AG08396 (cell line): ENCODE results near the gene OSBP.
"Not testable (repeated sequence)": the region's sequence is repeated elsewhere in the genome, so short reads cannot be mapped to it uniquely, and the experiment has no call there.

Source experiments
- DNase-seq: peaks from one replicate; pipeline ENCODE4 v3.0.0; 2012; ENCODE audit warnings: low spot score, mixed read lengths

OSBP gene, protein sequence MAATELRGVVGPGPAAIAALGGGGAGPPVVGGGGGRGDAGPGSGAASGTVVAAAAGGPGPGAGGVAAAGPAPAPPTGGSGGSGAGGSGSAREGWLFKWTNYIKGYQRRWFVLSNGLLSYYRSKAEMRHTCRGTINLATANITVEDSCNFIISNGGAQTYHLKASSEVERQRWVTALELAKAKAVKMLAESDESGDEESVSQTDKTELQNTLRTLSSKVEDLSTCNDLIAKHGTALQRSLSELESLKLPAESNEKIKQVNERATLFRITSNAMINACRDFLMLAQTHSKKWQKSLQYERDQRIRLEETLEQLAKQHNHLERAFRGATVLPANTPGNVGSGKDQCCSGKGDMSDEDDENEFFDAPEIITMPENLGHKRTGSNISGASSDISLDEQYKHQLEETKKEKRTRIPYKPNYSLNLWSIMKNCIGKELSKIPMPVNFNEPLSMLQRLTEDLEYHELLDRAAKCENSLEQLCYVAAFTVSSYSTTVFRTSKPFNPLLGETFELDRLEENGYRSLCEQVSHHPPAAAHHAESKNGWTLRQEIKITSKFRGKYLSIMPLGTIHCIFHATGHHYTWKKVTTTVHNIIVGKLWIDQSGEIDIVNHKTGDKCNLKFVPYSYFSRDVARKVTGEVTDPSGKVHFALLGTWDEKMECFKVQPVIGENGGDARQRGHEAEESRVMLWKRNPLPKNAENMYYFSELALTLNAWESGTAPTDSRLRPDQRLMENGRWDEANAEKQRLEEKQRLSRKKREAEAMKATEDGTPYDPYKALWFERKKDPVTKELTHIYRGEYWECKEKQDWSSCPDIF

DNA sequence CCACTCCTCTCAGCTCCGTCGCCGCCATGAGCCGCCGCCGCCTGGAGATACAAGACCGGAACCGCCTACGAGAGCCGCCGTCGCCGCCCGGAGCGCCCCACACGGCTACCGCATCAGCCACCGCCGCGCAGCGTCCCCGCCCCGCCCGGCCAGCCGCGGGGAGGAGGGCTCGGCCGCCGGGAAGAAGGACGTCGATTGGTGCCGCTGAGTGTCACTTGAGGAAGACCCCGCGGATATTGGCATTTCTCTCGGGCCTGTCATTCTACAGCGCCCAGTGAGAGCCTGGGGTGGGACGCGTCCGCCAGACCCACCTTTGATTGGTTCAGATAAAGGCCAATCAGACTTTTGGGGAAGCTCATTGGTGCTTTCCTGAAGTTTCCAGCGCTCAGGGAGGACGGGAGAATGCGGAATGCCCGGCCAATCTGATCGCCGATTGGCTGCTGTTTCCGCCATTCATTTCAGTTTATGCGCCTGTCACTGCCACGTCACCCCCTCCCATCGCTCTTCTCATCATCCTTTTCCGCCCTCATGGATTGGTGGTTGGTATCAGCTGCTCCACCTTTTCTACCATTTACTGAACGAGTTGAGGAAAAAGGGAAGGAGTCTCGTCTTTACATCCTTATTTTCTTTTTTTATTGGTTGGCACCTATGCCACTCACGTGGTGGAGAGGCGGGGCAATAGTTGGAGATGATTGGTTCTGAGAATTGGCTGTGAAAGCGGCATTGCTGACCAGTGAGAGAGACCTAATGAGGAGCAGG, at the start of gene OSBP:
TSS of gene OSBP (minus strand) at position 138 of the 759 bp plus-strand sequence. CDS start at position 28, 110 bp downstream.
- DNase-seq = peak; percentile 99

DNA sequence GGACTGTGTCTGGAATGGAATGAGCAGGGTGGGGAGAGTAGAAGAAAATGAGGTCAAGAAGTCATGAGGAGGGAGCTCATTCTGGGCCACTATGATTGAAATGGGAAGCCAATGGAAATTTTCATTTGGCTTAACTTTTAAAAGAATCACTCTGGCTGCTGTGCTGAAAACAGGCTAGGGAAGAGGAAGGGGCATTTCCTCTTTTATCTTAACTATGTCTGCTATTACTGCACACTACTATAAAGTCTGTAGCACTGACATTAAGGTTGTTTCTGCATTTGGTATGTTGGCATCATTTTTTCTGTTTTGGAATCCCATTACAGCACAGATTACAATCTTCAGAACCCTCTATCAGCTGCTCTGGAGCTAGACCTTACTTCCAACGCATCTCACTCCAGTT, 45.0 kb upstream of the OSBP start:
- DNase-seq = no peak

DNA sequence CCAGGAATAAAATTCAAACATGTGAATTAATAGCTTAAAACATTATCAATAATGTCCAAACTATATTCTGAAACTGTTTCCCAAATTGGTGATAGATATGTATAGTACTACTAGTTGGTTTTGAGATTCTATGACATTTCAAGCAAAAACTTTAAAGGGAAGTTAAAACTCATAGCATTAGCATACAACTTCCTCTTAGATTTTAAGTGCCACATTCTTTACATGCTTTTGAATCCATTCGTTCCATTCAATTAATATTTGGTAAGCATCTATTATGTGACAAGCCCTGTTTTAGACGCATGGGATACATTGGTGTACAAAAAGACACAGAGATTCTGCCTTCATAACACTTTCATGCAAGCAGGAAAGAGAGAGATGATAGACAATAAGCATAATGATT, 44.4 kb upstream of the OSBP start:
- DNase-seq = no peak

DNA sequence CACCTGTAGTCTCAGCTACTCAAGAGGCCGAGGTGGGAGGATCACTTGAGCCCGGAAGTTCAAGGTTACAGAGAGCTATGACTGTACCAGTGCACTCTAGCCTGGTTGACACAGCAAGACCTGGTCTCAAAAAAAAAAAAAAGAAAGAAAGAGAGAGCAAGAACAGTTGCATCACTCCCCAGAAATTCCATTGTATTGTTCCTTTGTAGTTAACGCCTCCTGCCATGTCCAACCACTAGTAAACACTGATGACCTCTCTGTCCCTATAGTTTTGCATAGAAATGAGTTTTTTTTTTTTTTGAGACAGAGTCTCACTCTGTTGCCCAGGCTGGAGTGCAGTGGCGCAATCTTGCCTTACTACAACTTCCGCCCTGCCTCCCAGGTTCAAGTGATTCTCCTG, 42.5 kb upstream of the OSBP start:
- DNase-seq = no peak

DNA sequence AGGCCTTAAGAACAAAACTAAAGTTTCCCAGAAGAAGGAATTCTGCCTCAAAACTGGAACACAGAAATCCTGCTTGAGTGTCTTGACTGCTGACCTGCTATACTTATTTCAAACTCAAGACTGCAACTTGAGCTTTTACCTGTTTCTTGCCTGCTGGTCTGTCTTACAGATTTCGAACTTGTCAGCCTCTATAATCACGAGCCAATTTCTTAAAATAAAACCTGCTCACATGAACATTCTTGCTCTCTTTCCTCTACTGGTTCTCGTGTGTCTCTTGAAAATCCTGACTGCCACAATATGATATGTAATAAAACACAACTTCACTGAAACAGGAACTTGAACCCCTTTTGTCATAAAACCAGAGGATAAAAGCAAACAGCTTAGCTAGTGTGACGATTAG, 39.3 kb upstream of the OSBP start:
- DNase-seq = no peak

DNA sequence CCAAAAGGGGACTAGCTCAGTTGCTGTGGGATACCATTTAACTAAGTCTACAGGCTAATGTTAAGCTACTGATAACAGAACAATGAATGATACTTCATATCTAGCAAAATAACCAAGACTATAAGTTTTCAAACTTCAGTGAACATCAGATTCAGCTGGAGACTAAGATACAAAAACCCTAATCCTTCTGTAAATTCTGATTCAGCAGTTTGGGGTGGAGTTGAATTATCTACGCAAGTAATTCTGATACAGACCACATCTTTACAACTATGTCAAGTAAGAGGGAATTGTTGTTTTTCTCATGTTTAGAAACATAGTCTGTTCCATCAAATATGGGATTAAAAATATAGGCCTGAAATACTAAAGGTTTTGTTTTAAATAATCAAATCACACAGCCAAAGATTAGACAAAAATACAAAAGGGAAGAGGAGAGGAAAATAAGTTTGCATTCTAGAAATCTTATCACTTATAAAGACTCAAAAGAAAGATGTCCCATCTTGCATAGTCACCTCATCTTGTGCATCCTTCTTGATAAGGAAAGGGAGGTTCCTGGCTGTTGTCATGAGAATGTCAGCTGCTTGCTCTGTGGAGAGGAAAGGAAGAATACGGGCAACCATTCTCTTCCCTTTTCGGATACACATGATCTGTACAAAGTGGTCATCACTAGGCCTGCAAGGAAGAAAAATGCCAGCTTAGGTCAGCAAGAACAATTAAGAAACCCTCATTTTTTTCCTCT, 31.8 kb upstream of the OSBP start:
- no peak for DNase-seq

DNA sequence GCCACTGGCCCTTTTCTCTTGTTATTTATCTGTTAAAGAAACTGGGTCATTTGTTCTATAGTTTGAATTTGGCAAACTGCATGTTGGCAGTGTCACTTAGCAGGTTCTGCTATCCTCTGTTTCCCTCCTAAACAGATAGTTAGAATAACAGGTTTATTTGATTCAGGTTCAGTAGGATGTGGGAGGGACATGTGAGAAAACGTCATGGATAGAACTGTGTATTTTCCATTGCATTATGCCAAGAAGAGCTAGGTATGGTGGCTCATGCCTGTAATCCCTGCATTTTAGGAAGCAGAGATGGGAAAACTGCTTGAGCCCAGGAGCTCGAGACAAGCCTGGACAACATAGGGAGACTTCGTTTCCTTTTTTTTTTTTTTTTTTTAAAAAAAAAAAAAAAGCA, 29.0 kb upstream of the OSBP start:
- DNase-seq = no peak

DNA sequence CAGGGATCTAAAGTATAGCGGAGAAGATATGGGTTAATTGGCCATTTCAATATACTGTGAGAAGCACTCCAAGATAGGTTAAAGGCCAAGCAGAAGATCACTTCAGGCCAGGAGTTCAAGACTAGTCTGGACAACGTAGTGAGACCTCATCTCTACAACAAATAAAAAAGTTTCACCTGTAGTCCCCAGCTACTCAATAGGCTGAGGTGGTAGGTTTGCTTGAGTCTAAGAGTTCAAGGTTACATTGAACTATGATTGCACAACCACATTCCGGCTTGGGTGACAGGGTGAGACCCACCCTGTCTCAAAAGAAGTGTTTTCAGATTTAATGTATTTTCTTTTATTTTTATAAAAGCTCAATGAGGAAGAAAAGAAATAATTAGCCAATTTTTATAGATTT, 27.8 kb upstream of the OSBP start:
- DNase-seq = no peak

DNA sequence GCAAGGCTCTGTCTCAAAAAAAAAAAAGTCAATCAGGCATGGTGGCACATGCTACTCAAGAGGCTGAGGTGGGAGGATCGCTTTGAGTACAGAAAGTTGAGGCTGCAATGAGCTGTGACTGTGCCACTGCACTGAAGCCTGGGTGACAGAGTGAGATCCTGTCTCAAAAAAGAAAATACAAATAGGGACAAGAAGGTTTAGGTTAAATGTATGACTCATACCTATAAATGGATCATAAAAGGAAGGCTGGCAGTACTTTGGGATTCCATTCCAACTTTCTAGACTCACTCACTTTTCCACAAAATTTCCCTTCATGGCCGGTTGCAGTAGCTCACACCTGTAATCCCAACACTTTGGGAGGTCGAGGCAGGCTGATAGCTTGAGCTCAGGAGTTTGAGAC, 25.6 kb upstream of the OSBP start:
- no peak for DNase-seq

DNA sequence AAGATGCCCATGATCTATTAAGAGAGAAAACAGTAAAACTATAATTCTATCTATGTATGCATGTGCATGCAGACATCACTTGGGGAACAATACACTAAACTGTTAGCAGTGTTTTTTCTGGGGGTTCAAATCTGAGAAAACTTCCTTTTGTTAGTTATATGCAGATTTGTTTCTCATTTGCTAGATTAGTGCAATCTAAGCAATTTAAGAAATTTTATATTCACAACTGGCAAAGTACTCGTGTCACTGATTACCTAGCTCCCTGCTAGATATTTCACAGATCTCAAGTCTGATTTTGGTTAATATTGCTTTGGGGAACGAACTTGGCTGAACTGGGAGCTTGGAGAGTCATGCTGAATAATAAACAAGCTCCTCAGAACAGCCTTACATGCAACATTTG, 14.9 kb upstream of the OSBP start:
- DNase-seq = no peak

DNA sequence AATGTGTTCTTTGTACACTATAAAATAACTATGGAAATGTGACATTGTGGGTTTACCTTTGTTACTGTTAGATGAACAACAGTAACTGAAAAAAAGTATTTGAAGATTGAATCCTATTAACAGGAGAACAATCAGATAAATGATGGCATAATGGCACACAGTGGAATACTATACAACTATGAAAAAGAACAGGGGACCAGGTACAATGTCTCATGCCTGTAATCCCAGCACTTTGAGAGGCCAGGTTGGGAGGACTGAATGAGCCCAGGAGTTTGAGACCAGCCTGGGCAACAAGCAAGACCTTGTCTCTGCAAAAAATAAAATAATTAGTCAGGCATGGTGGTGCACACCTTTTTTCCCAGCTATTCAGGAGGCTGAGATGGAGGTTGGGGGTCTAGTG, 14.4 kb upstream of the OSBP start:
- no peak for DNase-seq

DNA sequence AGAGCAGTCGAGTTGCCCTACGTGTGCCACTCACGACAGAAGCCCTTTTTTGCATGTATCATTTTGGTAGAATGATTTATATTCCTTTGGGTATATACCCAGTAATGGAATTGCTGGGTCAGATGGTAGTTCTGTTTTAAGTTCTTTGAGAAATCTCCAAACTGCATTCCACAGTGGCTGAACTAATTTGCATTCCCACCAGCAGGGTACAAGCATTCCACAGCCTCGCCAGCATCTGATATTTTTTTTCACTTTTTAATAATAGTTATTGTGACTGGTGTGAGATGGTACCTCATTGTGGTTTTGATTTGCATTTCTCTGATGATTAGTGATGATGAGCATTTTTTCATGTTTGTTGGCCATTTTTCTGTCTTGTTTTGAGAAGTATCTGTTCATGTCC, 11.4 kb upstream of the OSBP start:
- DNase-seq = not testable (repeated sequence)

DNA sequence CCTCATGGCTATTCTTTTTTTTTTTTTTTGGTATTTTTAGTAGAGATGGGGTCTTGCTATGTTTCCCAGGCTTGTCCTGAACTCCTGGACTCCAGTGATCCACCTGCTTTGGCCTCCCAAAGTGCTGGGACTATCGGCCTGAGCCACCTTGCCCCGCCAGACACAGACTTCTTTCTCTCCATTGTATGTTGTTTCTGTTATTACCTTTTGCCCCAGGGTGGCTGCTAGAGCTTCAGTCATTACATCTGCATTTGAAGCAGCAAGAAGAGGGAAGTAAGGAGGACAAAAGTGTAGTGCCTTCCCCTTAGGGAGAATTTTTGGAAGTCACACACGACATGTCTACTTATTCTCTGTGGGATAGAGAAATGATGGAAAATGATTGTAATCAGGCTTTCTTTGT, 10.1 kb upstream of the OSBP start:
- no peak for DNase-seq

DNA sequence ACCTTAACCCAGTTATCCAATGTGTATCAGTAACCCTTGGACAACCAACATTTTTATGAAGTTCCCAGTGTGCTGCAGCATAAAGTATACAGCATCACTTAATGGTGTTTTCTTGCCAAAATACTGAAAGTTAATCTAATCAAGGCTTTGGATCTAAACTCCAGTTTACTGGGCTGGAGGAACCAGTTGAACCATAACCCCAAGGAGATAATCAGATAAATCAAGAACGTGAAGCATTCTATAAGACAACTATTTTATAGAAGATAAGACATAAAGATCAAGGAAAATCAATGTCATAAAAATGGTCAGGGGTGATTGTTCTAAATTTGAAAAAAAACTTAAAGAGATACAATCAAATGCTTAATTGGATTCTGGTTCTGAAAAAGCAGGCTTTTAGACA, 2.3 kb upstream of the OSBP start:
- DNase-seq = no peak

DNA sequence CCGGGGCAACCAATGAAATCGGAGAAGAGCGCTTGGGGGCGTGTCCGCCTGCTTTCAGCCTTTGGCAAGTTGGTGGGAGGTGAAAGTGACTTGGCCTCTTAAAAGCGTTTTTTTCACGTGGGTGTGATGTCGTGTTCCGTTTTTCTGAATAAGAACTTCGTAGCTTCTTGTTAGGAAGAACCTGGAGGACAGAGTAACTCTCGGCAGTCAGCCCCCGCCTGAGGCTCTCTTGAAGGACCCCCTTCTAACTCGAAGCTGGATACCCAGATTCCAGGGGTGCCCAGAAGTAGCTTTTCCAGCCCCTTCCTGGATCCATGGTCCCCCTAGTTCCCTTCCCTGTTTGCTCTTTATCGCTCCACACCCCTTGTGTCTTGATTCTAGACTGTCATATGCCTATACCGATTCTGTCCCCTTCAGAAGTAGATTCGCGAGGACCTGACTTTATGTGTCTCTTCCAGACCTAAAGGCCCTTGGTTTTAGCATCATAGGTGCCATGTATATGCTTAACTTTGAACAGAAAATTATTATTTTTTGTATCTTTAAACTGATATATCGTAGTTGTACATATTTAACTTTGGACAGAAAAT, 915 bp upstream of the OSBP start:
- DNase-seq = no peak

DNA sequence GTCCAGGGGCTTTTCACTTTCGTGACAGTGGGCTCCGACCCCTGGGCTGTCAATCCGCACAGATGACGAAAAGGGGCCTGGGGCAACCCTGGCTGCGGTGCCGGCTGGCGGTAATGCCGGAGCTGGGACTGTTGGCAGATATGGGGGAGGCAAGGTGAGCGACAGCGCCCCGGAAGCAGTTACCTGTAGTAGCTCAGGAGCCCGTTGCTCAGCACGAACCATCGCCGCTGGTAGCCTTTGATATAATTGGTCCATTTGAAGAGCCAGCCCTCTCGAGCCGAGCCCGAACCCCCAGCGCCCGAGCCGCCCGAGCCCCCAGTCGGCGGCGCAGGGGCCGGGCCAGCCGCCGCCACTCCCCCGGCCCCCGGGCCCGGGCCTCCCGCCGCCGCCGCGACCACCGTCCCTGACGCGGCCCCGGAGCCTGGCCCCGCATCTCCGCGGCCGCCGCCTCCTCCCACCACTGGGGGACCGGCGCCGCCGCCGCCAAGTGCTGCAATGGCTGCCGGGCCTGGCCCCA, 396 bp downstream of the OSBP start:
- no peak for DNase-seq

DNA sequence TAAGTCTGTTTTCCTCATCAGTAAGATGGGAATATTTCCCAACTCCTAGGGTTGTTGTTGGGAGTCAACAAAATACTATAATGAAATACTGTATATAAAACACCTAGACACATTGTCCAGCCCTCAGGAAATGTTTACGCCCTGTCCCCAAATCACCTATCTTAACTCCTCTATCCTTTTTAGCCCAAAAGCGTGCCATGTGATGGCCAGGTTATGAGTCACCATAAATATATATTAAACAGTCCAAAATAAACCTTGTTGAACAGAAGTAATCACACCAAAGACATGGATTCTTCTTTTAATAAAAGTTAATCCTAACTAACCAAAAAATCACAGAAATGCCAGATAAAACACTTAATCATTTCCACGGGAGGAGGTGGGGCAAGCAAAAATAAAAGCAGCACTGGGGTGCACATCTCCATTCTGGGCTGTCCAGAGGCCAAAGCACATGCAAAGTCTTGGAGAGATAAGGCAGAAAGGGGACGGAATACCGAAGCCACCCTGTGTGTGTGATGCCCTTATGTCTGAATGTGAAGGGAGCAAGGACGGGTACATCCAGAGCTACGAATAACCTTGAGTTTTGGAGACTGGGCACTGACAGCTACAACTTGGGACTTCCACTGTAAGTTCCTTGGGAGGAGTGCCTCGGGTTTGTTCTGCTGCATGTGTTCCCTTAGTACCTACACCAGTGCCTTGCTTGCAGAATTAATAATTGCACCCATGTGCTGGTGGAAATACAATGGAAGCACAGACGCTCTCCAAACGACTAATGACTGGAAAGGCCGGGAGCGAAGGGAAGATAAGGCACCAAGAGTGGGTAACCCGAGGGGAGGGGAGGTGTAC, 1.1 kb downstream of the OSBP start:
- DNase-seq = no peak

DNA sequence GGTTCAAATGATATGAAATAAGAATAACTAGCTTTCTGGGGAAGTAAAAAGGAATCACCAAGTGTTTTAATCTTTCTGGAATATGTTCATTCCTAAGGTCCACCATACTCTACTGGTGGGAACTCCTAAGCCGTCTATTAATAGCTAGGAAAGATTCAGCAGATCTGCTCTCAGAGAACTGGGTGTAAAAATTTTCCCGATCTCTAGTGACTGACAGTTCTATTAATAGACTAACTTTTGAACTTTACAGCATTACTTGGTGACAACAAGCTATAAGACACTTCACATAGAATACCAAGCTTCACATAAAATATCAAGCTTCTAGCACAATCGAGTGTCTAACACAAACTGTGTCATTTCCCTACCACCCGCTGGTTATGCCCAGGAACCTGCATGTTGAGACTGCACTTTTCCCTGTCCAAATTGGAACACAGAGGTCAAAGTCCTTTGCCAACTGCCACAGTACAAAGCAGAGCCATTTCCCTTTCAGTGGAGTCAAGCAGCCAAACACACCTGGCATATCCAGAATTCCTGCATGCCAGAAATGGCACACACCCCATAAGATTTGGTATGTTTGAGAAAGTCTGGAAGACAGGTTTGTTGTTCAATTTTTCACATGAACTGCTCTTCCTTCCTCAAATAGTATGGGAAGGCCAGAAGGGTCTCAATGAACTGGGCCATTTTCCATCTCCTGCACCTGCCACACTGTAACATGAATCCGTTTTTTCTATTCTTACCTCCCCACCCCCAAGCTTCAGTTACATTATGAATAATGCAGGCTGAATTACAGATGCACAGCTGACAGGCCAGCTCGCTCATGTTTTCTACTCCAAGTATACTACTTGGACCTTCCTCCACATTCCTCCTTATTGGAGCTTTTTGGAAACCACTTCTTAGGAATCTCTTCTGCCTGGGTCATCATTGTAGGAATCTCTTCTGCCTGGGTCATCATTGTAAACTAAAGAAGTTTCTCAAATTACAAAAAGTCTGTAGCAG, 3.7 kb downstream of the OSBP start:
- DNase-seq = peak; percentile 16

DNA sequence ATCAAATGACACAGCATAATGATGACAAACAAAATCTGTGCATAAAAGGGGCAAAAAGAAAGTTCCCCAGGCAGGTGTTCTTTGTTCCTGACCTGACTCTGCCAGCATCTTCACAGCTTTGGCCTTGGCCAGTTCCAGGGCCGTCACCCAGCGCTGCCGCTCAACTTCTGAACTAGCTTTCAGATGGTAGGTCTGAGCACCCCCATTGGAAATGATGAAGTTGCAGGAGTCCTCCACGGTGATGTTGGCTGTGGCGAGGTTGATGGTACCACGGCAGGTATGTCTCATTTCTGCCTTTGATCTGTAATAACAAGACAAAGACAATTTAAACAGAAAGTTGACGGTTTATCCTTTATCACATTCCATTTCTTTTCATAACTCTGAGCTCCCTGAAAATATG, 5.3 kb downstream of the OSBP start:
- no peak for DNase-seq
